Stimulated activated CD4-positive, alpha-beta T cell treated with anti-CD3 and anti-CD28 coated beads, Interleukin-12 subunit alpha, Interleukin-12 subunit beta, amount 100 ng/mL, for 24 hours (primary cell): Measurements from ENCODE around the gene CTPS2.
"Not testable (repeated sequence)": the region's sequence is repeated elsewhere in the genome, so short reads cannot be mapped to it uniquely, and the experiment has no call there.

Source experiments
- DNase-seq, 2 experiments: peaks; one replicate each; pipeline ENCODE4 v3.0.0-alpha.2; 2020; ENCODE audit warnings: low read depth in 2 of 2

CTPS2 gene

GRCh38 chrX:16654093-16654492 is 58.4 kb downstream of the CTPS2 start:
- no peak for DNase-seq

GRCh38 chrX:16653424-16653823 is 59.0 kb downstream of the CTPS2 start:
- DNase-seq, result no peak

- no peak for DNase-seq
Observed at GRCh38 chrX:16651391-16652024, 61.0 kb downstream of the CTPS2 start.

GRCh38 chrX:16649858-16650257 is 62.6 kb downstream of the CTPS2 start, which contains the start of gene S100G:
S100G (plus strand) TSS chrX:16650158; CDS start chrX:16651007, 849 bp downstream.
- DNase-seq, result no peak

- DNase-seq, result no peak
Observed at GRCh38 chrX:16646366-16647138, 65.9 kb downstream of the CTPS2 start.

- DNase-seq, result no peak
Observed at GRCh38 chrX:16643176-16643575, 69.3 kb downstream of the CTPS2 start.

GRCh38 chrX:16640823-16641222 is 71.6 kb downstream of the CTPS2 start:
- DNase-seq, result no peak

- DNase-seq, result no peak
Observed at GRCh38 chrX:16639966-16640365, 72.5 kb downstream of the CTPS2 start.

GRCh38 chrX:16638533-16638932 is 73.9 kb downstream of the CTPS2 start:
- DNase-seq, result no peak

- no peak for DNase-seq
Observed at GRCh38 chrX:16635596-16635995, 76.9 kb downstream of the CTPS2 start.

GRCh38 chrX:16635040-16635439 is 77.4 kb downstream of the CTPS2 start:
- DNase-seq, result no peak

- no peak for DNase-seq
Observed at GRCh38 chrX:16633754-16634153, 78.7 kb downstream of the CTPS2 start.

GRCh38 chrX:16629909-16630308 is 82.6 kb downstream of the CTPS2 start:
- no peak for DNase-seq

- no peak for DNase-seq
Observed at GRCh38 chrX:16628946-16629595, 83.4 kb downstream of the CTPS2 start.

- not testable (repeated sequence) for DNase-seq
Observed at GRCh38 chrX:16628511-16628910, 84.0 kb downstream of the CTPS2 start.

- no peak for DNase-seq
Observed at GRCh38 chrX:16619024-16619423, 93.4 kb downstream of the CTPS2 start.

- no peak for DNase-seq
Observed at GRCh38 chrX:16618422-16618821, 94.0 kb downstream of the CTPS2 start.

GRCh38 chrX:16617382-16617781 is 95.1 kb downstream of the CTPS2 start:
- DNase-seq, result no peak

GRCh38 chrX:16612257-16612897 is 100.1 kb downstream of the CTPS2 start:
- DNase-seq, result no peak

GRCh38 chrX:16610654-16611053 is 101.8 kb downstream of the CTPS2 start:
- not testable (repeated sequence) for DNase-seq

GRCh38 chrX:16610121-16610621 is 102.3 kb downstream of the CTPS2 start:
- DNase-seq, result no peak

GRCh38 chrX:16606142-16606720 is 106.2 kb downstream of the CTPS2 start:
- DNase-seq, result no peak
